Left forelimb (tissue), 1 donor: ENCODE data around the gene HIRA.

Experiments
- DNase-seq: peaks from one replicate; pipeline ENCODE4 v3.0.0-alpha.2; 2018; ENCODE audit warnings: low spot score

HIRA gene

DNA sequence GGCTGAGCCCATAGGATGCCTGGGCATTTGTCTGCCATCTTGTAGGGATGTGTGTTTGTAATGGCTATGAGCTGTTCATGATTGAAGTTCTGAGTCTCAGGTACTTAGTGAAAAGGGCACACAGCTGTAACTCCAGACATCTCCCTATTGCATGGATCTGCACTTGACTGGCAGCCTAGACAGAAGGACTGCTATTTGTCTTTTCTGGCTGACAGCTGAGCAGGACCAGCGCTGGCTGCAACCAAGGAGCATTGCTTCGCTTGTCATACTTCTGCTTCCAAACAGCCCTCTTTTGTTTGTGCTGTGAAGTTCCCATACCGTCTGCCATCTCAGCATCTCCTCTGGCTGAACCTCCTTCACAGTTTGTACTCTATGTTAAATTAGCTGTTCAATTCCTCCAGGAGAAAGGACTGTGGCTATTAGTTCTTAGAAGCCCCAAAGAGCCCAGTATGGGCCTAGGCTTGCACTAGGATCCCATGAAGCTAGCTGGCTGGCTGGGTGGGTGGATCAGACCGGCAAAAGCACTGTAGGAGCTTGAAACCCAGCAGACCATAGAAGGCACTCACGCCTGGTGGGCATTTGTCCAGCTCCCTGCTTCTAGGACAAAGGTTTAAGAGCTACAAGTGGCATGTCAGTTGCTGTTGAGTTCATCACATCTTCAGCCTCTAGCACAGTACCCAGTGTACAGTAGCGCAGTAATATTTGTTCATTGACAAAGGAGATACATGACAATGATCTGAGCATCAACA lies 20.4 kb downstream of the HIRA start:
- DNase-seq: no peak

DNA sequence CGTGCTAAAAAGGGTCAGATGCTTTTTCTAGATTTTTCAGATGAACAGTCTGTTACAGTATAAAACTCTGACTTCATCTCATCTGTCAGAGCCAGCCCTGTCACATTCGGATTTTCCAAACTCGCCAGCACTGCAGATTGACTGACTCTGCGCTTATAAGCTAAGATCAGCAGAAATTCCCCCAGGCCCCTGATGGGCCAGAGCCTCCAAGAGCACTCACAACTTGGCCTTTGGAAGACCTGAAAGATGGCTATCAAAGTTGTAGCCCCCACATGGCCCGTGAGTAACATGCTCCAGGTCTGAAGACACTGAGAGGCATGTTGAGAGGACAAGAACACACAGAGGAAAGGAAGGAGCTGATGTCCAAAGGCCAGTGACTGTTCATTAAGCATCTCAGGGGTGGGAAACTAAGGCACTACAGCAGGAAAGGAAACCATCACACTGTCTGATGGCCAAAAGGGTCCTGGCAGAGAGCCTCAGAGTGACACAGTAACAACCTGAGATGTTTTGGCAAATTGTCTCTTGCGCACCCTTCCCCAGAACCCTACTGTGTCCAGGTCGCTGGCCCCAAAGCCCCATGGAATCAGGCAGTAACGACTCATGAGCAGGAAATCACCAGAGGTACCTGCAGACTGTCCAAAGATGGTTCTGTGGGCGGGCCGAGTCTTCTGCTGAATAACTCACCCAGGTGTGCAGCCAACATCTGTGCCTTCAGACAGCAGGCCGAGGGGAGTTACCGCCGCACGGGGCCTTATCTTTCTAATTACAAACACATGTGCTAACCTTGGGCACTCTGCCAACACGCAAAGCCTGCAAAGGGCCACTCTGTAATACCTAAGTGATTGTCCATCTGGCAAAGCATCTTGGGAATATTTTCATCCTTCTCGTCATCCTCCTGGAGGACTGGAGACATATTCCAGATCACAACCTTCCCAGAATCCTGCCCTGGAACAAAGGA lies 23.6 kb downstream of the HIRA start:
- DNase-seq: no peak

DNA sequence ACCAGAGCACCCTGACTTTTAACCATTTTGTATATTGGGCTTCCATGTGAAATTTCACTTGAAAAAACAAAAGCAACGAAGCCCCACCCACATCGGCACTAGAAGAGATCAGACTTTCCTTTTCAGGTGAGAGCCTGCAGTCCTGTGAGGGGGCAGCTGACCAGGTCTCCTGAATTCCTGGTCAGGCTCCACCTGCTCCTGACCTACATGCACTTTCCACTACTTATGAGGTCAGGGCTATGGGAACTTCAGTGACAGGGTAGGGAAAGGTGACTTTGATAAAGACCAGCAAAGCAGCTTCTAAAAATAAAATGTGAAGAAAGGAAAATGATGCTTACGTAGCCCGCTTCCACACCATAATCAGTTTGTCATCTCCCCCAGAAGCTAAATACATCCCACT lies 24.7 kb downstream of the HIRA start:
- no peak for DNase-seq

DNA sequence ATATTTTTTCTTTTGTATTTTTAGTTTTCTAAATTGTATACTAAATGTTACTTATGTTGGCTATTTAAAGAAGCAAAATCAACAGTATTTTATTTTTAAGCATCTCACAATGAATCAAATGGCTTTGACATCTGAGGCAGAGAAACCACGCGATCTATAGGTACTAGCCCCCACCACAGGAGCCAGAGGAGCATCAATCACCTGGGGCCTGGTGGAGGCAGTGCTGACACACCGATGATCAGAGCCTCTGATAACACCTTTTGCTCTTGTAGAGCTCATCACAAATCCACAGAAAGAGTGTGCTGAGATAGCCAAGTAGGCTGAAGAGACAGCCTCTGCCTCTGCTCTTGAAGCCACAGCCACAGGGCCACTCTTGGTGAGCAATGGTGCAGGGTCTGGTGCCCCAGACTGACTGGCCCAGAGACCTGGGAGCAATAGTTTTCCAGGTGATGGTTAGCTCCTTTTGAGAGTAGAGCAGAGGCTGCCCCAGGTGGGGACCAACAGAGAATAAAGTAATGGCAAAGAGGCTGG lies 25.2 kb downstream of the HIRA start:
- DNase-seq: no peak

DNA sequence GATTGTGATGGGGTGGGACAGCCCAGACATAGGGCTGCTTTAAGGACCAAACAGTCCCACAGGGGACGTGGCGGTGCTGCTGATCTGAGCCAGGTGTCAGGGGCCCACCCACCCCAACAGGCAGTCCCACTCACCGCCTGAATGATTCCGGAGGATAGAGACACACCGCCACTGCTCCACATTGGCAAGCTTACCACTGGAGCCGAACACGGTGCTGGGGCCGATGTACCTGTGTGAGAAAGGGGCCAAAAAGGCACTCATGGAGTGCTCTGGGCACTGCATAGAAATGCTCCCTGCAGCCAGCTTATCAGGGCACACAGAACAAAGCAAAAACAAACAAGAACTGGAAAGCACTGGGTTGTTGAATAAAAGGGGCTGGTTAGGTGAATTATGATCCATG lies 25.9 kb downstream of the HIRA start:
- no peak for DNase-seq

DNA sequence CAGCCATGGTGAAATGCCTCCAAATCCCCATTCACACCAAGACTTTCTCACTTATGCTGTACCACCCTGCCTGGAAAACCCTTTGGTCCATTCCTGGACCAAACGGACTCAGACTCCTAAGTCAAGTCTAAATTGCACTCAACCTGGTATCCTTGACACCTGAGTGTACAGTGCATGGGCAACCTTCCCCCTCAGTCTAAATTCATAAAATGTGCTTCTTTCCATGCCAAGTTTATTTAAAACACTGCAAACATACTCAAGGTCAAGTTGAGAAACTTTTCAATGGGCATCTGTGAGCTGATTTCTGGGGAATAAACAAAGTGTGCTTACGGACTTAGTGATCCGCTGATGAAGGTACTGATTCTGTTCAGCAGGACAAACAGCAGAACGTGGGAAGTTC lies 26.4 kb downstream of the HIRA start:
- DNase-seq: no peak

DNA sequence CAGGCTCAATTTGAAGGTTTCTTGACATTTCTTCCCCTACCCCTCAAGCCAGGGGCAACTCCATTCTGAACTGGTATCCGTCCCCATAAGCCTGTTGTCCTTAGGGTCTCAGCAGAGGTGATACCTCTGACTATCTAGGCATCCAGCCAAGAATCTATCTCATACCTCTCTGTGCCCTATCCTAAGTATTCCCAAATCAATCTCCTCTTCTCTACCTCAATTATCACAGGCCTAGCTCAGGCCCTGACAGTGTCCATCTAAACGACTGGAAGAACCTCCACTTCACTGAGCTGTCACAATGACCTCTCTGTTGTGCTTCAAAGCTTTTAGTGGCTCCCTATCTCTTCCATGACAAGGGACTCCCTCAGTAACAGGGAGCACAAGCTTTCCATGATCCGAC lies 26.9 kb downstream of the HIRA start:
- DNase-seq: no peak

DNA sequence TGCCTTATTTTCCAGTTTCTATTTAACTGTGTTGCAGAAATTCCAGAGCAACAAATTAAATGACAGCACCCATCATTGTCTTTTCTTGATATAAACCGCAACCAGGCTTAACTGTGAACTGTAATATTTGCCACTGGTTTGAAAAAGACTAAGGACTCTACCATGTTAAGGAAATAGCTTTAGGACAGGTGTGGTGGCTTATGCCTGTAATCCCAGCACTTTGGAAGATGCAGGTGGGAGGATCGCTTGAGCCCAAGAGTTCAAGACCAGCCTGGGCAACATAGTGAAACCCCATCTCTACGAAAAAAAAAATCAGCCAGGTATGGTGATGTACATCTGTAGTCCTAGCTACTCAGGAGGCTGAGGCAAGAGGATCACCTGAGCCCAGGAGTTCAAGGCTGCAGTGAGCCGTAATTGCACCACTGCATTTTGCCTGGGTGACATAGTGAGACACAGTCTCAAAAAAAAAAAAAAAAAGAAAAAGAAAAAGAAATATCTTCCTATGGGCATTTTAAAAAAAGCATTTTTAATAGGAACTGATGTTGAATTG lies 28.8 kb downstream of the HIRA start:
- DNase-seq: no peak

DNA sequence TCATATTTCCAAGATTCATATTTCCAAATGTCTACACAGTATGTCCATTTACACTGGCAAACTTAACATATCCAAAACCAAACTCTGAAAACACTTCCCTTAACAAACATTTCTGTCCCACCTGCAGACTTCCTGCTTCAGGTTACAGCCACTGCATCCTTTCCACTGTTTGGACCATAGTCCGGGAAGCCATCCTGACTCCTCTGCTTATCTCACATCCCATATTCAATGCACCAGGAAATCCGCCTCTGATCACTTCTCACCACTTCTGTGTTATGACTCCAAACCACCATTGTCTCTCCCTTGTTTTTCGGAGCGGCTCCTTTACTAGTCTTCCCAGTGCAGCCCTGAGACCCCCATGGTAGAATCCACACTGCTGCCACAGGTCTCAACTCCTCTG lies 30.1 kb downstream of the HIRA start:
- no peak for DNase-seq

DNA sequence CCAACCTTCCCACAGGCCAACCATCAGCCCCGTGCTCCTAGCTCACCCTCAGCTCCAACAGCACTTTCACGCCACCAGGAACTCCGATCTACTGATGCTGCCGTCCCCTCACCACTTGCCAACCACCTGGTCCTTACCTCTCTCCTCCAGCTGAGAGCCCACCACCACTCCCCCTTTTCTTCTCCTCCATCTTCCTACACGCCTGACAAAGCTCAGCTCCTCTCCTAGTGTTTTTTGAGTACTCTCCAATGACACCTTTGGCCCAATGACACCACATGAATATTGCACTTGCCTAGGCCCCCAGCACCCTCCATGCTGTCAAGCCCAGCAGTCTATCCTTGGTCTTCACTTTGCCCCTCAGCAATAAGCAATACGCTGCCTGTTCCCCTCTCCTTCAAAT lies 30.7 kb downstream of the HIRA start:
- no peak for DNase-seq

DNA sequence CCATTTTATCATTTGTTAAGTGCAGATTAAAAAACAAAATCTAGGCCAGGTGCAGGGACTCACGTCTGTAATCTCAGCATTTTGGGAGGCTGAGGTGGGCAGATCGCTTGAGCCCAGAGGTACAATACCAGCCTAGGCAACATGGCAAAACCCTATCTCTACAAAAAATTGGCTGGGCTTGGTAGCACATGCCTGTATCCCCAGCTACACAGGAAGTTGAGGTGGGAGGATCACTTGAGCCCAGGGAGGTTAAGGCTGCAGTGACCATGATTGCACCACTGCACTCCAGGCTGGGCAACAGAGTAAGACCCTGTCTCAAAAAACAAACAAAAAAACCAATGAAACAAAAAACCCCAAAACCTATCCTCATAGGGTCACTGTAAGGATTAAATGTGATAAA lies 32.9 kb downstream of the HIRA start:
- DNase-seq: no peak

DNA sequence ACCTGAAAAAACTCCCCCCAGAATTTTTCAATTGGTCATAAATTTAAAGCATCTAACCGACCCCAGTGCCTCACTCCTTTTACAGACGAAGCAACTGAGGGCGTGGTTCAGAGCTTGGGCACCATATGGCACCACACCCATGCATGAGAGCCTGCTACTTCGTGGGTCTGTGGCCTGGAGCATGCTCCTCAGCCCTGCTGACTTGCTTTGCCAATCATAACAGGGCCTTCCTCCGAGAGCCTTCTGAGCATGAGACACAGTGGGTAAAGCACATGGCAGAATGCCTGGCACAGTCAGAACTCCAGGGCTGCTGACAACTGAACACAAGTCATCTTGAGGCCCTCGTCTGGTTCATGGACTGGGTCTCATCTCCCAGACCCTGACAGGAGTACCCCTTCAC lies 33.3 kb downstream of the HIRA start:
- no peak for DNase-seq

DNA sequence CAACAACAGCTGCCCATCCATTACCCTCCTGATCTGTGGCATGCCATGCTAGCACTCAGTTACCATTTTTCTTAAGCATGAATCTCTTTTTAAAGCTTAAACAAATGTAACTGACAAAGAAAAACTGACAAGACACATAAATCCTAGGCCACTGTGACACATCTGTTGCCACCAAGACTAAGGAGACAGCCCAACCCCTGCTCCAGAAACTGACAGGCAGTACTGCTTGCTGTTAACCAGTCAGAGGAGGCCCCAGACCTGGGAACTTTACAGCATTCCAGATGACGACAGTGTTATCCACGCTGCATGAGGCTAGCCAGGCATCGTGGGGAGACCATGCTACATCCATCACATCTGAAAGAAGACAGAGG lies 33.8 kb downstream of the HIRA start:
- DNase-seq: no peak

DNA sequence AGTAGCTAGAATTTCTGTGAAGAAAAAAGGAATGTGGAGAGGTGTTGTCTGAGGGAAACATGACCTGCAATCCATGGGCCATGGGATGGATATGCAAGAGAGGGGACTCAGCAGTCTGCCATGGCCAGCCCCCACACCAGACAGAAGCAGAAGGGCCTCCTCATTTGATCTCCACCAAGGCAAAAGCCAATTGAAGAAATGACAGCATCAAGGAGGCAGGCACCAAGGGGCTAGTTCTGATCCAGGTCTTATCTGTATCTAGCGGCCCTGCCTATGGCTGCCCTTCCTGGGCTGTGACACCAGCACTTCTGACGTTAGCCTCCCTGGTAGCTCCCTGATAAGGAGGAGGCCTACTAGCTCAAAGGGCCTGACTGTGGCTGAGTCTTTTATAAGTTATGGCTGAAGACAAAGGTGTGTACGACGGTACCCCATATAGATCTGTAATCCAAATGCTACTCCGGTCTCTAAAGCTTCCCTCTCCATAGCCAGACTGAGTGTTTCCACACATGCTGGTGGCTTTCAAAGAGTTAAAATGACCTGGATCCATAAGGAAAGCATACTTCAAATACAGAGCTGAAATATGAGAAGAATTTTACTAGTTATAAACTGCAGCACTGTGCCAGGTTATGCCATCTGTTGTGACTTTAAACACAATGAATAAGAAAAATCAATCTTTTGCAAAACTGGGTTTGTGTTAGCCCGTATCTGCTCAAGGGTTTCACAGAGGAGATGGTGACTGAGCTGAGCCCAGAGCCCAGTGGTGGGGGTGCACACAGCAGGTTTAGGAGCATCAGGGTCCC lies 34.4 kb downstream of the HIRA start:
- no peak for DNase-seq

DNA sequence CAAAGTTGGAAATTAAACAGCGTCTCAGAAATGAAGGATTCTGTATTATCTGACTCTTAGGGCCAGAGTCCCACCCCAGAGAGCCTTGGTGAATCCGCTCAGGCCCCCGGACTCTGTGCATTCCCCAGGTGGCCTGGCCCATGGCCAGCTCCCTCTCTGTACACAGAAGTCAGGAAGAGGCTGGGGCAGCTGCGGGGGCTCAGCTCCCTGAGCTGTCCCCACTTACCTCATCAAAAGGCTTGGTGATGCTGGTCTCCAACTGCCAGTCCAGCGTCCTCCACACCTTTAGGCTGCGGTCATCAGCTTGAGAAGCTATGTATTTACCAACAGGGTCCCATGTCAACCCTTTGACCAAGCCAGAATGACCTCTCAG lies 35.0 kb downstream of the HIRA start:
- DNase-seq: no peak

DNA sequence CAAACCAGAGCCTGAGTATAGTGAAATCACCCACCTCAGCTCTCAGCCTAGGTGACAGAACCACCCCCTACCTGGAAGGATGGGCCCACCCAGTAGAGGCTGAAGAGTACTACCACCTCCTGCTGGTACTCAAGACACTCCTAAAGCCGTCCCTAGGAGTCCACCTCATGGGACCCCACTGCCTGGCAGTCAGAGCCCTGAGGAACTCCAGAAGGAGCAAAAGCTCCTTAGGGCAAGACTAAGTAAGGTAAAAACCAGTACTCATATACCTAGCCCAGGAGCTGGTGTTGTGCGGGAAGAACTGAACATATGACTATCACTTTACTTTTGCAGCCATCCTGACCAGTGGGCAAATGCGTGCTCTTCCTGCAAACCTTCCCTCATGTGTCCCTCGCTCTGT lies 36.3 kb downstream of the HIRA start:
- DNase-seq: no peak

DNA sequence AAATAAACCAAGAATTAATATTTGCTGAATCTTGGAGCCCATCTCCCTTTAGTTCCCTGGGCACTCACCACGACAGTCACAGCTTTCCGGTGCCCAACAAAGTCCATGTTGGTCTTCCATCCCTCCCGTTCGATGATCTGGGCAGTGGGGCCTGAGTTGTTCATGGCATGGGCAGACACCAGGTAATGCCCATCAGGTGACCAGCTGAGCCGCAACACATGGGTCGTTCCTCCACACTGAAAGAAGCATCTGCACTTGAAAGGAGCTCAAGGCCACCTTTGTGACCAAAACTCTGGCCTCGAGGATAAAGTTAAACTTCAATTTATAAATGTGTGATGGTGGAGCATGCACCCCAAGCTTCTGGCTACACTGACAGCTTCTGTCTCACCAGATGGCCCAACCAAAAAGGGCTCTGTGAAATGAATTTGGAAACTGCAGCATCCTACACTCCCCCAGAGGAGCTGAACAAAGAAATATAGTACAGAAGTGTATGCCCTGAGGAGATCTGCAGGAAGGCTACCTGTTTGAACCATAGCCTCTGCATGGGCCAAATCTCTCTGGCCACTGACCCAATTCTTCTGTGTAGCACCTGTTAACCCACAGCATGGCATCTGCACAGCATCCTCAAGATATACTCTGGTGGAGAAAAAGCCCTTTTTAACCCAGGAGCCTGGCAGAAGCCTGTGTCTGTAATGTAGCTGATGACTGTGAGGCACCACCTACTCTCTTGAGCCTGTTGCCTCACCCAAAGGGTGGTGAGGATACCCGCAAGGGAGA lies 37.1 kb downstream of the HIRA start:
- no peak for DNase-seq

DNA sequence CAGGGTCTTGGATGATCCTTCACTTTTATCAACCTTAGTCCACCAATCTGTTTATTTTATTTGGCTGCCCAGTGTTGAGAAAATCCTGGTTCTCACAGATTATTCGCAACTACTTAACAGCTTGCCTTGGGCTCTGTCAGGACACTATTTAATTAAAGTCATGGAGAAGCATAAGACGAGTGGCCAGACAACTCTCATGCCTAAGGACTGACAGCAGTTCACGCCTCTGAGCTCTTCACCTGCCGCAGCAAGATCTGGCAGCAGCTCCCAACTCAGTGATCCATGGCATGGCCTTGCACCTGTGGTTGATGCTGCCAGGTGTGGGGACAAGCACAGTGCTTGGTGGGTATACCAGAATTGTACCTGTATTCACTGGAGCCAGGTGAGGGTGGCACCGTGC lies 37.8 kb downstream of the HIRA start:
- DNase-seq: no peak

DNA sequence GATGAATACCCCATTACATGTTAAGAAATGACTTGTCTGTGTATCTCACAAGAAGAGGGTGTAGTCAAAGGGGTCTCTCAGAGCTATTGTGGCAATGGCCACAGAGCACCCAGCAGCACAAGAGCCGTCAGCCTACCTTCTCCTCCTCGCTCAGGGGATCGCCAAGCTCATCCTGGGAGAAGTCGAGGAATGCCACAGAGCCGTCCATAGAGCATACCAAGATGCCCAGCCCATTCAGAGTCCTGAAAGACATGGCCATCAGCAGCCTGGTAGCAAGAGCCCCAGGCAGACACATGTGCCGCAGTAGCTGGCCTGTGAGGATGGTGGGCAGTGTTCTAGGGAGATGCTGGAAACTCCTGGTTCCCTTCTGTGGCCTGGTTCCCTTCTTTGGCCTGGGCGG lies 44.0 kb downstream of the HIRA start:
- DNase-seq: no peak

DNA sequence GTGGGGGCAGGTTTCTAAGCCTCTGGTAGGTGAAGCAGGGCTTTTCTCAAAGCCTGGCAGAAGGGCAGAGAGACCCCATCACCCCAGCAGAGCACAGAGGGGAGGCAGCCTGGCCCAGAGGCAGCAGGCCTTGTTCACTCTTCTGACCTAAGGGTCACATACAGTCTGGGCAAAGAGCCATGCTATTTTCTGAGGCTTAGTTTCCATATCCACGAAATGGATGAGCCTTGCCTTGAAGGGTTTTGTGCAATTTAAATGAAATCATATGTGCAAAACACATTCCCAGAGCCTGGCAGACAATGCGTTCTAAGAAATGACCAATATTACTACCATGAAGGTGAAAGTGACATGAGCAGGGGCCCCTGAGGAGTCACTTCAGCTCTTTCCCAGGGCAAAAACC lies 44.5 kb downstream of the HIRA start:
- DNase-seq: no peak

DNA sequence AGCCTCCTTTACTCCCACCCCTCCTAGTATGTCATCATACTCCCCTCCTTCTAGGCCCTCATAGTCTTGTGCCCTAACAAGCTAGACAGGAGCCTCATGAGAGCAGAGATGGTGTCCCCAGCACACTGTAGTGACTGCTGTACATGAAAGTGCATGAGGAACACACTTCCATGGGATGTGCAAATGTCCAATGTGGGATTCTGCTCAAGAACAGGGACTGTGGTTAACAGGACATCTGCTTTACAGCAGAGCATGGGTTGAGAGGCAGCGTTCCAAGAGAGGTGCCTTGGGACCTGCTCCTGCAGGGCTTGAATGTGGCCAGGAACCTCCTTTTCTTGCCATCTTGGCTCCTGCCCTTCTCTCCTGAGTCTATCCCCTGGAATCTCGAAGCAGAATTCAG lies 45.3 kb downstream of the HIRA start:
- no peak for DNase-seq
